ENCODE results near the gene TRAK2. TPM values are rescaled to one million over a fixed set of nuclear protein-coding genes. Genes with fewer than 3 reads are reported as not detected.

Gene TRAK2
- total RNA-seq, 2 experiments from 2014 or later: 54.9 to 58.3 TPM

DNA sequence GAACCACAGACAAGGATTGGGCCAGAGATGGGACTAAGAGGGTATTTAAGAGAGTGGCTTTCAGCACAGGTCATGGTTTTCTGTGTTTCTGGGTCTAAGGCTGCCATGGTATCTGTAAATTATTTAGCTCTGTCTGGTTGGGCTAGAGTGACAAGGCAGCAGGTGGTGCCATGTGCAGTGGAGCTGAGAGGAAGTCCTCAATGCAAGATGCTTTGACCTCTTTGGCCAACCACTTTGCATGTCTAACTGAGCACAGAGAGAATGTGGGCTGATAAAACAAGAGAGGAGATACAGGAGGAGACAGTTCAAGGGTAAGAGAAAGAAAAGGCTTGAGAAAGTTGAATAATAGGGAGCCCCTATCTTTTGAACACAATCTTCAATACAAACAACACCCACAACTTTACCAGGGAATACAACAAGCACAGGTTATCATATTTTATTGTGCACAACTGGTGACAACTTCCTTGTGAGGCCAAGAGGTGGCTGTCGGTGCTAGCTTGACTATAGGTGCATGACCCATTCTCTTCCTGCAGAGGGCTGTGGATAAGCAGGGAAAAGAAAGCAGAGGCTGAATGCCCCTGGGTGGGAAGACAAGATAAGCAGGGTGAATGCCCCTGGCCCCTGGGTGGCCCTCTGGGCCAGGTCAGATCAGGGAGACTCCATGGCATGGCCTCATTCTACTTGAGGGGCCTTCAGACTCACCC, 106.4 kb downstream of the TRAK2 start:
- H3K4me3 Mint-ChIP-seq: no peak overlapping the region
- DNase-seq: no peak
- H3K4me1 Mint-ChIP-seq: peaks cover 14% of the 10 kb centered on the region
- ChIA-PET CTCF (interaction anchor here (1.0 to 1.9 kb wide), 4 partner anchors 12 to 111 kb away, joined by 3 to 6 read pairs (median 4); partner anchors contain the start of gene FLACC1), POLR2A (no interaction called here)
- H3K36me3 Mint-ChIP-seq (ENCODE audit: low read depth): peaks cover 50% of the 10 kb centered on the region
- H3K27me3 Mint-ChIP-seq: no peaks in the 10 kb centered on the region
- no peak overlapping the region for H3K27ac Mint-ChIP-seq
- H3K9me3 Mint-ChIP-seq: peaks cover 6% of the 10 kb centered on the region

DNA sequence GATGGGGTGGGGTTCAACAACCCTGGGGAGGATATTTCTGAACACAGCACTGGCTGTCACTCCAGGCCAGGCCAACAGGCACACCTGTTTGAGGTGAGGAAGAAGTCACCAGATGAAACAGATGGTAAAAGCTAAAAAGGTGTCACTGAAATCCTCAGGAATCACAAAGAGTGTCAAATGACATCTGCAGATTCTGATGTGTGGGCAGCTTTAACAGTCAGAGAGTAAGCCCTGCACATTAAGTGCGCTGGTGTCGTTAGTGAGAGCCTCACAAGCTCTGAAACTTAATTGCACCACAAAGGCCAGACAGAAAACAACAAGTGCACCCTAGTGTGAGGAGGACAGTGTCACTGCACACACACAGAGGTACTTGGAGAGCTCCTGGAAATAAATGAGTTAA, 107.7 kb downstream of the TRAK2 start:
- peaks cover 10% of the 10 kb centered on the region for H3K9me3 Mint-ChIP-seq
- H3K36me3 Mint-ChIP-seq (ENCODE audit: low read depth): peaks cover 52% of the 10 kb centered on the region
- no peaks in the 10 kb centered on the region for H3K27me3 Mint-ChIP-seq
- ChIA-PET POLR2A (no interaction called here), CTCF (interaction anchor here (1.0 to 1.9 kb wide), 3 partner anchors 16 to 110 kb away, joined by 3 to 6 read pairs (median 4); no protein-coding TSS in a partner anchor)
- no peak overlapping the region for H3K27ac Mint-ChIP-seq
- H3K4me3 Mint-ChIP-seq: no peak overlapping the region
- no peak for DNase-seq
- peaks cover 24% of the 10 kb centered on the region for H3K4me1 Mint-ChIP-seq

DNA sequence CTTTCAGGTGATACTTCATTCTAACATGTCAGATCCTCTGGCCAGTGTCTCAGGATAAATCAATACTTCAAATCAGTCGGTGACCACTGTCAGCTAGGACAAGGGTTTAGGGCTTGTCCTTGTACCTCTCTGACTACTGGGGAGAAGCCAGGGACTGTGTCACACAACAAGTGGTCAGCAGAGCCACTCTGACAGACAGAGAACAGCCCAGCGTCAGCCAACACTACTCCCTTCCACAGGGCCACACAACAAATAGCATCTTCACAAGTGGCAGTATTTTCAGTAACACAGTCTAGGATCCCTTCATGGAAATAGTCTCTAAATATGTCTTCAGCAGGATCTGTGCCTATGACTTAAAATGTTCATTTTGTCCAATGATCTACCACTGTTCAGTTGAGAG, 108.3 kb downstream of the TRAK2 start:
- H3K9me3 Mint-ChIP-seq: peaks cover 13% of the 10 kb centered on the region
- H3K27ac Mint-ChIP-seq: no peak overlapping the region
- H3K4me1 Mint-ChIP-seq: peaks cover 24% of the 10 kb centered on the region
- POLR2A ChIA-PET: no interaction called here
- CTCF ChIA-PET: interaction anchor here (1.4 kb wide), 1 partner anchor 22 kb away, joined by 3 read pairs; no protein-coding TSS in a partner anchor
- H3K4me3 Mint-ChIP-seq: no peak overlapping the region
- H3K36me3 Mint-ChIP-seq (ENCODE audit: low read depth): peaks cover 58% of the 10 kb centered on the region
- H3K27me3 Mint-ChIP-seq: no peaks in the 10 kb centered on the region
- no peak for DNase-seq

DNA sequence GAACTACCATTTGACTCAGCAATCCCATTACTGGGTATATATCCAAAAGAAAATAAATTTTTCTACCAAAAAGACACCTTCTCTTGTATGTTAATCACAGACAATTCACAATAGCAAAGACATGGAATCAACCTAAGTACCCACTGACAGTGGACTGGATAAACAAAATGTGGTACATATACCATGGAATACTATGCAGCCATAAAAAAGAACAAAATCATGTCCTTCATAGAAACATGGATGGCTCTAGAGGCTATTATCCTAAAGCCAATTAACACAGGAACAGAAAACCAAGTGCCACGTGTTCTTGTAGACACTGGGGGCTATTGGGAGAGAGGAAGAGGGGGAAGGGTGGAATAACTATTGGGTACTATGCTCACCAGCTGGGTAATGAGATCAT, 121.8 kb downstream of the TRAK2 start:
- no peak overlapping the region for H3K27ac Mint-ChIP-seq
- H3K9me3 Mint-ChIP-seq: peaks cover 21% of the 10 kb centered on the region
- no peak overlapping the region for H3K4me3 Mint-ChIP-seq
- no peaks in the 10 kb centered on the region for H3K27me3 Mint-ChIP-seq
- ChIA-PET CTCF (interaction anchor here (2.5 kb wide), 1 partner anchor 97 kb away, joined by 7 read pairs; no protein-coding TSS in a partner anchor), POLR2A (no interaction called here)
- peaks cover 32% of the 10 kb centered on the region for H3K36me3 Mint-ChIP-seq (ENCODE audit: low read depth)
- DNase-seq: no peak
- no peaks in the 10 kb centered on the region for H3K4me1 Mint-ChIP-seq

DNA sequence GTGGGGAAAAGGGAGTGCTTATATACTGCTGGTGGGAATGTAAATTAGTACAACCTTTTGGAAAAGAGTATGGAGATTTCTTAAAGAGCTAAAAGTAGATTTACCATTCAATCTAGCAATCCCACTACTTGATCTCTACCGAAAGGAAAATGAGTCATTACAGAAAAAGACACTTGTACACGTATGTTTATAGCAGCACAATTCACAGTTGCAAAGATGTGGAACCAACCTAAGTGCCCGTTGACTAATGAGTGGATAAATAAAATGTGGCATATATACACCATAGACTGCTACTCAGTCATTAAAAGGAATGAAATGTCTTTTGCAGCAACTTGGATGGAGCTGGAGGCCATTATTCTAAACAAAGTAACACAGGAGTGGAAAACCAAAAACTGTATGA, 123.6 kb downstream of the TRAK2 start:
- ChIA-PET POLR2A (no interaction called here), CTCF (interaction anchor here (2.0 to 2.5 kb wide), 2 partner anchors 16 to 96 kb away, joined by 4 to 7 read pairs; no protein-coding TSS in a partner anchor)
- no peaks in the 10 kb centered on the region for H3K4me1 Mint-ChIP-seq
- no peak overlapping the region for H3K4me3 Mint-ChIP-seq
- peaks cover 38% of the 10 kb centered on the region for H3K36me3 Mint-ChIP-seq (ENCODE audit: low read depth)
- no peaks in the 10 kb centered on the region for H3K27me3 Mint-ChIP-seq
- peaks cover 25% of the 10 kb centered on the region for H3K9me3 Mint-ChIP-seq
- H3K27ac Mint-ChIP-seq: no peak overlapping the region
- DNase-seq: no peak

Other genes with a start within 250 kb of the TRAK2 start
- gene CASP8, start 190.9 kb downstream of the TRAK2 start, total RNA-seq: 10 to 100 TPM; 73.6 to 77.7 TPM
- gene FLACC1, start 94.1 kb downstream of the TRAK2 start, total RNA-seq: 1 to 10 TPM; 2.5 to 4.4 TPM
- gene STRADB, start 282 bp upstream of the TRAK2 start, total RNA-seq: 10 to 100 TPM; 25.1 to 27.9 TPM
- 10 to 100 TPM; 20.0 to 22.5 TPM for gene TMEM237, start 192.0 kb upstream of the TRAK2 start, total RNA-seq
- gene MPP4, start 247.2 kb upstream of the TRAK2 start, total RNA-seq: not detected